G401 (cell line): Measurements from ENCODE around the gene TM9SF1. TPM values are rescaled to one million over a fixed set of nuclear protein-coding genes. Genes with fewer than 3 reads are reported as not detected.

Experiments
- DNase-seq: peaks from one replicate; pipeline ENCODE4 v3.0.0-alpha.2; 2015; ENCODE audit warnings: low spot score
- in situ Hi-C: cut with HindIII; loops from 2 replicates; pipeline ENCODE4 v1.10.0; 2016; ENCODE audit warnings: low sequenced_read_pairs, mixed read lengths
- total RNA-seq: library from RNA; depleted of rRNA; stranded (reverse); fragments of >200 nt; shearing (Covaris generic); gene quantifications from 2 replicates; pipeline ENCODE4 v1.2.3, GENCODE V29; 2014

The TM9SF1 gene
- total RNA-seq, 1 experiment from 2014 or later, result 50.0 TPM

GRCh38 chr14:24160850-24161804 is 34.1 kb downstream of the TM9SF1 start, which contains the start of gene IRF9:
IRF9 (plus strand) TSS chr14:24161265; CDS start chr14:24162145, 880 bp downstream.
- in situ Hi-C loops, result no loop called here
- peak; percentile 90 for DNase-seq

GRCh38 chr14:24160499-24160849 is 34.8 kb downstream of the TM9SF1 start:
- in situ Hi-C loops, result no loop called here

GRCh38 chr14:24159777-24160498 is 35.3 kb downstream of the TM9SF1 start:
- DNase-seq, result no peak
- in situ Hi-C loops, result no loop called here

More at GRCh38 chr14:24160499-24160849, 34.8 kb downstream of the TM9SF1 start:
- no peak for DNase-seq

GRCh38 chr14:24157331-24157730 is 37.9 kb downstream of the TM9SF1 start:
- in situ Hi-C loops, result no loop called here
- DNase-seq, result no peak

GRCh38 chr14:24156840-24157239 is 38.4 kb downstream of the TM9SF1 start:
- in situ Hi-C loops, result no loop called here
- DNase-seq, result no peak

- DNase-seq, result no peak
- in situ Hi-C loops, result no loop called here
These were observed 40.1 kb downstream of the TM9SF1 start for GRCh38 chr14:24155100-24155499.

GRCh38 chr14:24151404-24152080 is 43.7 kb downstream of the TM9SF1 start:
- no peak for DNase-seq
- in situ Hi-C loops, result no loop called here

GRCh38 chr14:24150993-24151392 is 44.2 kb downstream of the TM9SF1 start:
- in situ Hi-C loops, result no loop called here
- DNase-seq, result no peak

- no peak for DNase-seq
- in situ Hi-C loops, result no loop called here
These were observed 44.7 kb downstream of the TM9SF1 start for GRCh38 chr14:24150567-24150966.

- DNase-seq, result no peak
- in situ Hi-C loops, result no loop called here
These were observed 45.2 kb downstream of the TM9SF1 start for GRCh38 chr14:24150061-24150460.

GRCh38 chr14:24149302-24149969 is 45.8 kb downstream of the TM9SF1 start:
- DNase-seq, result no peak
- in situ Hi-C loops, result no loop called here

GRCh38 chr14:24147761-24148428 is 47.3 kb downstream of the TM9SF1 start:
- no peak for DNase-seq
- in situ Hi-C loops, result no loop called here

GRCh38 chr14:24146978-24147760 is 48.1 kb downstream of the TM9SF1 start, which contains the start of gene RNF31:
RNF31 (plus strand) TSS chr14:24147498; CDS start chr14:24147699, 201 bp downstream.
- peak; percentile 100 for DNase-seq
- in situ Hi-C loops, result no loop called here

GRCh38 chr14:24146453-24146977 is 48.7 kb downstream of the TM9SF1 start, which contains the start of gene PSME2:
PSME2 (minus strand) TSS chr14:24146610; CDS start chr14:24146581, 29 bp downstream.
- in situ Hi-C loops, result no loop called here
- peak; percentile 85 for DNase-seq

GRCh38 chr14:24145690-24146452 is 49.4 kb downstream of the TM9SF1 start:
- in situ Hi-C loops, result no loop called here
- DNase-seq, result no peak

- in situ Hi-C loops, result no loop called here
- DNase-seq, result no peak
These were observed 50.0 kb downstream of the TM9SF1 start for GRCh38 chr14:24145219-24145618.

GRCh38 chr14:24144451-24144850 is 50.8 kb downstream of the TM9SF1 start:
- DNase-seq, result no peak
- in situ Hi-C loops, result no loop called here
